Measurements from ENCODE around the gene TNFSF11.
A peak's percentile ranks its signal among the peaks of the same experiment; 100 is the strongest.

The TNFSF11 gene

DNA sequence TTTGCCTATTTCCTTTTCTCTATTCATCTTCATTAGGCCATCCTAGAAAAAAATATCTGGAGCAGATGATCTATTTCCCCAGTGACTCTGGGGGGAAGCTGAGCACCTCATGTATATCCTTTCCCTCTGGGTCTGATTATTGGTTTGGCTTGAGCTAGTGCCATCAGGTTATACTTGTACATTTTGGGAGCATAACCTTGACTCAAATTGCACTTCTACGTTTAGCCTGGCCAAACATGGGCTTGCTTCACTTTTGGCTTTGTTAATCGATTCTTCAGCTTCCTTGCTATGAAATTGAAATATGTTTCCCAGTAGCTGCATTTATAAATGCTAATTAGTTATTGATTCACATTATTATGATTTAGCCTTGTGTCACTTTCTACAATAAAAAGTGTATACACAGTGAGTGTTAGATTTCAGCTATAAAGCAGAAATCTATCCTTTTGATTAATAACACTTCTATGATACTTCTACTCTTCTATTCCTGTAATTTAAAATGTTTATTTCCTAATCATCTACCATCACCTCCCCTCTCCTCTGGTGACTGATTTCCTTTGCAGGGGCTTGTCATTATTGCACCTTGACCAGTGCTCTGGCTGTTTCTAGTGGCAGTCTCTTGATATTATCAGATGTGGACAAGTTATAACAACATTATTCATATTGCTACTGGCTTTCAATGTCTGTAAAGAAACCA is 37.3 kb downstream of the TNFSF11 start:
- TF ChIP-seq, protein P1, sequence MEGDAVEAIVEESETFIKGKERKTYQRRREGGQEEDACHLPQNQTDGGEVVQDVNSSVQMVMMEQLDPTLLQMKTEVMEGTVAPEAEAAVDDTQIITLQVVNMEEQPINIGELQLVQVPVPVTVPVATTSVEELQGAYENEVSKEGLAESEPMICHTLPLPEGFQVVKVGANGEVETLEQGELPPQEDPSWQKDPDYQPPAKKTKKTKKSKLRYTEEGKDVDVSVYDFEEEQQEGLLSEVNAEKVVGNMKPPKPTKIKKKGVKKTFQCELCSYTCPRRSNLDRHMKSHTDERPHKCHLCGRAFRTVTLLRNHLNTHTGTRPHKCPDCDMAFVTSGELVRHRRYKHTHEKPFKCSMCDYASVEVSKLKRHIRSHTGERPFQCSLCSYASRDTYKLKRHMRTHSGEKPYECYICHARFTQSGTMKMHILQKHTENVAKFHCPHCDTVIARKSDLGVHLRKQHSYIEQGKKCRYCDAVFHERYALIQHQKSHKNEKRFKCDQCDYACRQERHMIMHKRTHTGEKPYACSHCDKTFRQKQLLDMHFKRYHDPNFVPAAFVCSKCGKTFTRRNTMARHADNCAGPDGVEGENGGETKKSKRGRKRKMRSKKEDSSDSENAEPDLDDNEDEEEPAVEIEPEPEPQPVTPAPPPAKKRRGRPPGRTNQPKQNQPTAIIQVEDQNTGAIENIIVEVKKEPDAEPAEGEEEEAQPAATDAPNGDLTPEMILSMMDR (conservative IDR thresholded peaks at IDR 0.05; ENCODE audit: low read depth, low read length) = no peak
- DNase-seq (ENCODE audit: low read depth) = no peak
- no peak overlapping the region for H3K4me3 ChIP-seq (ENCODE audit: low read depth, low read length)

DNA sequence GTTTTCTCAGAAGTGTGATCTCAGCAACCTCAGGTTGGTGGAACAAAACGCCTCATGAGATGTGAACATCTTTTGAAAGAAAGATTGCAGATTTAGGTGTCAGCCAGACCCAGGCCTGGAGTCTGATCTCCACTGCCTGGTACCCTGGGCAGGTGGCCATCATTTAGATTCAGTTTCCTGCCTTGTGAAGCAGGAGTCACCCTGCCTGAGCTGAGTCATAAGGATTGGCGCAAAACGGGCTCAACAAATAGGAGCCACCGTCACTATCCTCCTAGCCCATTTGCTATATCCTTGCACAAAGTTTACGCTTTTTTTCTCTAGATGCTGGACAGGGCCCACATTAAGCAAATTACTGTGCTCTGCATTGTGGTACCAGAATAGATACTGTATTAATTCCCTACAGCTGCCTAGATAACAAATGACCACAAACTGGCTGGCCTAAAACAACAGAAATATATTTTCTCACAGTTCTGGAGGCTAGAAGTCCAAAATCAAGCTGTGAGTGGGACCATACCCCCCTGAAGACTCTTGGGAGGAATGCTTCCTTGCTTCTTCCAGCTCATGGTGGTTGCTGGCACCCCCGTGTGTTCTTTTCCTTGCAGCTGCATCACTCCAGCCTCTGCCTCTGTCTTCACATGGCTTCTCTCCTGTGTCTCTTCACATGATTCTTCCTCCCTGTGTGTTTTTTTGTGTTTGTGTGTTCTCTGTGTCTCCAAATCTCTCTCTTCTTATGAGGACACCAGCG is 38.2 kb downstream of the TNFSF11 start:
- TF ChIP-seq, protein P1 (conservative IDR thresholded peaks at IDR 0.05; ENCODE audit: low read depth, low read length) = no peak
- H3K4me3 ChIP-seq (ENCODE audit: low read depth, low read length) = no peak overlapping the region
- DNase-seq (ENCODE audit: low read depth) = peak; percentile 66

DNA sequence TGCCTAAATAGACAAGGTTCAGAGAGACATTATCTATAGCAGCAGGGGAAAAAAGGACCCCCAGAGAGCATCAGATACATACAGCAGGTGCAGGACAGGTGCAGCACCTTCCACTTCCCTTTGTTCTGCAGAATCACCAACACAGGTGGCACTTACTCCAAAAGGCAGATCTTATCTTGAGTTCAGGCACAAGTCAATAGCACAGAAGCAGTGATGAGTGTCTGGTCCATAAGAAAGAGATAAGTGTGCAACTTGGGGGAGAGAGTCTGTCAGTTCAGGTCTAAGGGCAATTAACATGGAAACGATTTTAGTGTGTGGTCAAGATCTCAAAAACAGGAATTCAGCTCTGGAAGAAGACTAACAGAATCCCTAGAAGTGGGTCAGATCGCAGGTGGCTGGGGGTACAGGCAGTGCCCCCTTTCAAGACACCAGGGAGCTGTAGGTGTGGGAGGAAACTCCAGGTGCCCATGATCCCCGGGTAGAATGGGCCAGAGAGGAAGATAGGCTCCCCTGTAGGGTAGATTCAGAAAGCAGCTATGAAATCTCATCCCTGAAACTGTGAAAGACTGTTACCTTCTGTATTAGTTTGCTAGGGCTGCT is 40.6 kb downstream of the TNFSF11 start:
- DNase-seq (ENCODE audit: low read depth) = no peak
- TF ChIP-seq, protein P1 (conservative IDR thresholded peaks at IDR 0.05; ENCODE audit: low read depth, low read length) = no peak
- H3K4me3 ChIP-seq (ENCODE audit: low read depth, low read length) = no peak overlapping the region

DNA sequence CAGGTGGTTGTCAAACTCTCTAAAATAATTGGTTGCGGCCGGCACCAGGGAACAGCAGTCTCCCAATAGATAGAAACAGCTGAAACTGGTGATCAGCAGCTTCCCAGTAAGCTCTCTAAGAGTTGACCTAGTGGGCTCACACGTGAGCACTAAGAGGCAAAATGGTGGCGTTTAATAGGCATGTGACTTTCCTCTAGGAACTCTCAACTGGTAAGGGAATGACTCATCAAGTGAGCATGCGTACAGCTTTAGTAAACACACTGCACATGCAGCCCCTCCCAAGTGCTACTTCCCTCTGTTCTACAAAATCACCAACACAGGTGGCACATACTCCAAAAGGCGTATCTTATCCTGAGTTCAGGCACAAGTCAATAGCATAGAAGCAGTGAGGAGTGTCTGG is 41.7 kb downstream of the TNFSF11 start:
- TF ChIP-seq, protein P1 (conservative IDR thresholded peaks at IDR 0.05; ENCODE audit: low read depth, low read length) = no peak
- H3K4me3 ChIP-seq (ENCODE audit: low read depth, low read length) = no peak overlapping the region
- peak; percentile 61 for DNase-seq (ENCODE audit: low read depth)

DNA sequence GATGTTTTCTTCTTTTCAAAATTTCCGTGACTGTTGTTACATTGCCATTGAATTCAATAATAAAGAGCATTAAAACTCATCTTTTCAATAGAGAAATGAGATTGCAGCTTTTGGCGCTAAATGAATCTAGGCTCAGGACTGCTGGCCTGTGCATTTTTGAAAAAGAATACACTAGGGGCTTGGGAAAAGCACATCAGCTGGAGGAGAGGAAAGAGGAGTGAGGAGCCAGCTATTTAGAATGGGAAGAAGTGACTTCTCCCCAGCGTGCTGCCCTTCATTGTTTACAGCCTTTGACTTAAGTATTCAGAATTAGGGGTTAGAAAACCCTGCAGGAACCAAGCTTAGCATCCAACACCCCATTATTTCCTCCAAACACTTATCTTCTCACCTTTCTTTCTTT is 43.3 kb downstream of the TNFSF11 start:
- TF ChIP-seq, protein P1 (conservative IDR thresholded peaks at IDR 0.05; ENCODE audit: low read depth, low read length) = no peak
- no peak overlapping the region for H3K4me3 ChIP-seq (ENCODE audit: low read depth, low read length)
- DNase-seq (ENCODE audit: low read depth) = no peak

DNA sequence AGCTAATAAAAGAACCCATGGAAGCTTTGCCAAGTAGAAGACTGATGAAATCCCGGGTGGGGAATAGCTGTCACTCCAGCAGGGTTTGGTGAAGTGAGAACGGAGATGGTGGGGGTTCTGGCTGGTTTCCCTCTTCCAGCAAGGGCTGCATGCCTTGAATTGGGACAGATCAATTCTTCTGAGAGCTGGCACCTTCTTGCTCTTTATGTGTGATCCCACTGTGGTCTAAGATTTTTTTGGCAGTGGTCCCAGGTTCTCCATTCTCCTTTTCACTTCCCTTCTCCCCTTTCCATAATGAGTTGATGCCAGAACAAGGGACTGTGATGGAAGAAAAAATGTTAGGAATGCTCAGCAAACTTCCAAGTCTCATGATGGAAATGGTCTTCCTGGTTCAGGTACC is 50.0 kb downstream of the TNFSF11 start:
- TF ChIP-seq, protein P1 (conservative IDR thresholded peaks at IDR 0.05; ENCODE audit: low read depth, low read length) = no peak
- H3K4me3 ChIP-seq (ENCODE audit: low read depth, low read length) = no peak overlapping the region
- no peak for DNase-seq (ENCODE audit: low read depth)

Measured in choroid plexus epithelial cell (primary cell).